Vagina (tissue), 2 donors: ENCODE measurements around the gene CYREN.

Experiments
- CTCF ChIP-seq, 3 experiments: fragments of 450-650 bp in 2 of 3; fragments of 200-600 bp in 1 of 3; sonication (generic) in 1 of 3; IDR thresholded peaks; one replicate each; pipeline ENCODE4 v1.5.1; 2017 to 2019; ENCODE audit warnings: antibody characterized with exemption in 3 of 3, mild to moderate bottlenecking in 2 of 3, moderate library complexity in 2 of 3
- POLR2AphosphoS5 ChIP-seq, 2 donors: sonication (generic); formaldehyde crosslinking; IDR thresholded peaks; one replicate each; pipeline ENCODE4 v1.9.0; 2017; ENCODE audit warnings: antibody characterized with exemption in 2 of 2, mild to moderate bottlenecking in 2 of 2, low read depth in 1 of 2; ENCODE audit not compliant: insufficient read depth in 1 of 2

GRCh38 chr7:135117096-135117495, 53.4 kb downstream of the CYREN start:
- TF ChIP-seq POLR2AphosphoS5 (IDR thresholded peaks at IDR 0.05; ENCODE audit: insufficient read depth in 1 of 2, low read depth in 1 of 2) (no peak), CTCF (IDR thresholded peaks at IDR 0.05) (no peak)
